Retina (tissue), 1 donor: Measurements from ENCODE around the gene KCNJ5.
A peak's percentile ranks its signal among the peaks of the same experiment; 100 is the strongest.
"Not testable (repeated sequence)": the region's sequence is repeated elsewhere in the genome, so short reads cannot be mapped to it uniquely, and the experiment has no call there.

Source experiments
- DNase-seq: peaks from one replicate; pipeline ENCODE4 v3.0.0-alpha.2; 2016

KCNJ5 gene

GRCh38 chr11:128914216-128915148, 23.3 kb downstream of the KCNJ5 start:
- DNase-seq, result no peak

- no peak for DNase-seq
Measured at GRCh38 chr11:128915149-128915521, 24.0 kb downstream of the KCNJ5 start.

- no peak for DNase-seq
Measured at GRCh38 chr11:128916037-128916572, 24.9 kb downstream of the KCNJ5 start.

GRCh38 chr11:128916681-128917080, 25.5 kb downstream of the KCNJ5 start:
- DNase-seq, result no peak

GRCh38 chr11:128917144-128917724, 26.1 kb downstream of the KCNJ5 start:
- no peak for DNase-seq

- no peak for DNase-seq
Measured at GRCh38 chr11:128919216-128919615, 28.1 kb downstream of the KCNJ5 start.

GRCh38 chr11:128919635-128920034, 28.5 kb downstream of the KCNJ5 start:
- DNase-seq, result not testable (repeated sequence)

- peak; percentile 53 for DNase-seq
Measured at GRCh38 chr11:128920666-128921065, 29.5 kb downstream of the KCNJ5 start.

- DNase-seq, result no peak
Measured at GRCh38 chr11:128921793-128922192, 30.6 kb downstream of the KCNJ5 start.

GRCh38 chr11:128924104-128924503, 32.9 kb downstream of the KCNJ5 start:
- DNase-seq, result no peak

GRCh38 chr11:128924510-128925249, 33.5 kb downstream of the KCNJ5 start:
- DNase-seq, result peak; percentile 33

- peak; percentile 21 for DNase-seq
Measured at GRCh38 chr11:128925250-128925600, 34.1 kb downstream of the KCNJ5 start.

- DNase-seq, result peak; percentile 18
Measured at GRCh38 chr11:128926000-128926399, 34.8 kb downstream of the KCNJ5 start.

GRCh38 chr11:128926437-128927107, 35.4 kb downstream of the KCNJ5 start:
- no peak for DNase-seq

GRCh38 chr11:128927108-128927461, 35.9 kb downstream of the KCNJ5 start:
- DNase-seq, result no peak

GRCh38 chr11:128927683-128928336, 36.7 kb downstream of the KCNJ5 start:
- no peak for DNase-seq

GRCh38 chr11:128928400-128928799, 37.2 kb downstream of the KCNJ5 start:
- no peak for DNase-seq

- DNase-seq, result no peak
Measured at GRCh38 chr11:128929468-128929867, 38.3 kb downstream of the KCNJ5 start.

- peak; percentile 57 for DNase-seq
Measured at GRCh38 chr11:128929991-128930390, 38.8 kb downstream of the KCNJ5 start.

GRCh38 chr11:128931066-128931465, 39.9 kb downstream of the KCNJ5 start:
- DNase-seq, result no peak

- DNase-seq, result peak; percentile 15
Measured at GRCh38 chr11:128931668-128932067, 40.5 kb downstream of the KCNJ5 start.

- DNase-seq, result no peak
Measured at GRCh38 chr11:128933481-128934178, 42.5 kb downstream of the KCNJ5 start.
